ENCODE data around the gene MAPK1.
"Not testable (repeated sequence)": the region's sequence is repeated elsewhere in the genome, so short reads cannot be mapped to it uniquely, and the experiment has no call there.

The MAPK1 gene

DNA sequence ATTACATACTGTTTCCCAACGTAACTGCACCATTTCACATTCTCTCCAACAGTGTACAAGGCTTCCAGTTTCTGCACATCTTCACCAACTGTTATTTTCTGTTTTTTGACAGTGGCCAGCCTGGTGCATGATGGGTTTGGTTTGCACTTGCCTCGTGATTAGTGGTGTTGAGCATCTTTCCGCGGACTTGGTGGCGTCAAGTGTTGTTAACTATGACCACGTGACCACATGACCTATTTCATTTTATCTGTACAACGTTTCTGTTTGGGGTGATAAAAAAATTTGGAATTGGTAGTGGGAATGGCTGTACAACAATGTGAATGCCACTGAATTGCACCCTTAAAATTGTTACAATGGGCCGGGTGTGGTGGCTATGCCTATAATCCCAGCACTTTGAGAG lies 129.4 kb downstream of the MAPK1 start:
- no peak for DNase-seq (ENCODE audit: insufficient read length, low spot score)
- FAIRE-seq = no peak
- TF ChIP-seq POLR2A (IDR thresholded peaks at IDR 0.05; ENCODE audit: low read depth, low read length) = no peak

DNA sequence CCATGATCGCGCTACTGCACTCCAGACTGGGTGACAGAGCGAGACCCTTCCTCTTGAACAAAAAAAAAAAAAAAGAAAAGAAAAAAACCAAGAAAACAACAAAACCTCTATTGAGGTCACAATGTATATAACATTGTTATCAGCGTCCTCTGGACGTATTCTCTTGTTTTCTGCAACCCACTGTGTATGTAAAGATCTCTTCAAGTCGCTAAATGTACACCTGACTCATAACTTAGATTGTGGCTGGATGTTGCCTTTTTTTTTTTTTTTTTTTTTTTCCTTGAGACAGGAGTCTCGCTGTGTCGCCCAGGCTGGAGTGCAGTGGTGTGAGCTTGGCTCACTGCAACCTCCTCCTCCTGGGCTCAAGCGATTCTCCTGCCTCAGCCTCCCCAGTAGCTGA lies 130.5 kb downstream of the MAPK1 start:
- no peak for FAIRE-seq
- no peak for DNase-seq (ENCODE audit: insufficient read length, low spot score)
- no peak for TF ChIP-seq POLR2A (IDR thresholded peaks at IDR 0.05; ENCODE audit: low read depth, low read length)

DNA sequence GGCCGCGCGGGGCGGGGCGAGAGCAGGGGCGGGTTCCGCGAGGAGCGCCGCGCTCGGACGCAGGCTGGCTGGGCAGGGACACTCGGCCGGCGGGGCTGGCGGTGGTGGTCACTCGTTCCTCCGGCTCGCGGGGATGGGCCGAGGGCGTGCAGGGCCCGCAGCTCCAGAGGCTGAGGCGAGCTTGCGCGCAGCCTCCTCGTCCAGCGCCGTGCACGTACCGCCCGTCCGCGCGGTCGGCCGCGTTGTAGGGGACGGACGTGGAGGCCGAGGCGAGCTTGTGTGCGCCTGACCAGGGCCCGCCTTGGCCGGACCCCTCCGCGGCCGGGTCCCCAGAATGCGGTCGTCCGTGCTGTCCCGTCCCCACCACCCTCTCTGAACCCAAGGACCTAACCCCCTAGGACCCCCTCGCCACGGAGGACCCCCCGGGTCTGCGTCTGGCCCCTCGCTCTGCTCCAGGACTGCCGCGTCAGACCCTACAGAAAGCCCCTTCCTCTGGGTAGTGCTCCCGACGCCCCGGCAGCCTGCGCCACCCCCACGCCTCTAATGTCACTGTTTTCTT lies 131.3 kb downstream of the MAPK1 start:
- FAIRE-seq (no peak), DNase-seq (ENCODE audit: insufficient read length, low spot score) (no peak)
- TF ChIP-seq POLR2A (IDR thresholded peaks at IDR 0.05; ENCODE audit: low read depth, low read length) = no peak

DNA sequence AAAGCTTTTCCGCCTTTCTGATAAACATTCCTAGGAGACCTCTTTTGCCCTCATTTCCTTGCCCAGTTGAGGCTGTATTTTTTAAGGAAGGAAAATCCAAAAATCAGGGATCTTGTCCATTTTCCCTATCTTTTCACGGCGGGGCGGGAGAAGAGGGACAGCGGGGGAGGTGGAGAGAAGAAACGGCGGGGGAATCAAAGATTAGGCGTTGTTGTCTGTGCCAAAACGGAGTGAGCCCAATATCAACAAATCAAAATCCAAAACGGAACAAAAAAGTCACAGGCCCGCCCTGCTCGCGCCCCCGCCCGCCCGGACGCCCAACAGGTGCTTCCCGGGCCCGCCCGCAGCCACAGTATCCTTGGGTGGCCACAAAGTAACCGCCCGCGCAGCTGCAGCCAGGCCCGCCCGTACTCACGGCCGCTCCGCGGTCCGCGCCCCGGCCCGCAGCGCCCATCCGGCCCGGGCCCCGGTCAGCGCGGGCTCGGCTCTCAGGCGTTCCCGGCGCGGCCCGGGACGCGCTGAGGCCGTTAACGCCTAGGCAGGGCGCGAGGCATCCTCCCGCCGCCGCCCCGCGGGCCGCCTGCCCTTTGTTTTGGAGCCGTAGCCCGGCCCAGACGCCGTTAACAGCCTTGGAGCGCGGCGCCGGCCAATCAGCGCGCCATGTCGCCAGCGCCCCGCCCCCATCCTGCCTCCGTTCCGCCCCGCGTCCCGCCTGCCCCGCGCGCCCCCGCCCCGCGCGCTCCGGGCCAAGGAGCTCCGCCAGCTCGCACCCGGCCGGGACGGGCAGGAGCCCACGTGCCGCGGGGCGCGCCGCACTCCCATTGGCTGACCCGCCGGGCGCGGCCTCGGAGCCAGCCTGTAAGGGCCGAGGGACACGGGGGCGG lies 132.0 kb downstream of the MAPK1 start, which contains the start of gene YPEL1:
YPEL1 (minus strand) TSS at position 595 of the 884 bp plus-strand sequence. CDS start 25,050 bp downstream, outside the sequence.
- FAIRE-seq (no peak), DNase-seq (ENCODE audit: insufficient read length, low spot score) (peak; percentile 89)
- TF ChIP-seq POLR2A (IDR thresholded peaks at IDR 0.05; ENCODE audit: low read depth, low read length) = peak; percentile 33; the same call in 1 of the 2 replicates

DNA sequence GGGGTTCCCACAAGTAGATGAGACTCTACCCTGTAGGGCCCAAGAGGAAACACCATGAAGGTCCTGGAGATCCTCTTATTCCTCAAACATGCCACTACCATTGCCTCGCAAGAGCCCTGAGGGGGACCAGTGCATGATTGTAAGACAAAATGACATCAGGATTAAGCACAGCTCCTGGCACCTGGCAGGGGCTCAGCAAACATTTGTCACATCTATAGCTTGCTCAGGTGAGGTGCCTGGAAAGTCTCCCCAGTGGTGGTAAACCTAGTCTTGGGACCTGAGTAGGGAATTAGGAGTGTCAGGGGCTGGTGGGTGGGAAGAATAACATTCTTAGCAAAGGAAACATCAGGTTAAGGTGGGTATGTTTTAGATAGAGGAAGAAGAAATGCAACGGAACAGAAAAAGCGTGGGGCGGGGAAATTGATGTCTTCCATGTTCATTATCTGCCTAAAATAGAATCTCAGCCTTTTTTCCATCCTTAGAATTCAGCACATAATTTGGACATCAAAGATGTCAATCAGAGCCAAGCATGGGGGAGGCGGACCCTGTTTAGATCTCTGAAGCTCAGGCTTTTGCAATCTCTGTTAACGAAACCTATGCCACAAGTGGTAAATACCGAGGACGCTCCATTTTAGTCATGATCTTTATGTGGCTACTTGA lies 132.8 kb downstream of the MAPK1 start:
- no peak for FAIRE-seq
- TF ChIP-seq POLR2A (IDR thresholded peaks at IDR 0.05; ENCODE audit: low read depth, low read length) = no peak
- no peak for DNase-seq (ENCODE audit: insufficient read length, low spot score)

DNA sequence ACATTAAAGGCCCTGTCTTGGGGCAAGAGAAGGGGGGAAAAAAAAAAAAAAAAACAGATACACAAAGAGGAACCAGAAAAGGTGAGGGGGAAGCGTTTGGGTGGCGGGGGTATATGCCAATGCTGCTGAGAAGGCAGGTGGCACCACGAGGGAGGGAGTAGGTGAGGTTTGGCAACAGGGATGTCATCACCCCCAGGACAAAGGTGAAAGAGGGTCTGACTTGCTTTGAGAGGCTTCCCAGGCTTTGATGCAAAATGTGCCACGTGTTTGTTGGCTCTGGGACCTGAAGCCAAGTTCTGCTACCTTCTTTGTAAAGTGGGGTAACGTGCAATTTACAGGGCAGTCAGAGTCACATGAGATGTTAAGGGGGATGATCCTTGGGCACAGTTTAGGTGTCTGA lies 135.9 kb downstream of the MAPK1 start:
- no peak for TF ChIP-seq POLR2A (IDR thresholded peaks at IDR 0.05; ENCODE audit: low read depth, low read length)
- FAIRE-seq (no peak), DNase-seq (ENCODE audit: insufficient read length, low spot score) (no peak)

DNA sequence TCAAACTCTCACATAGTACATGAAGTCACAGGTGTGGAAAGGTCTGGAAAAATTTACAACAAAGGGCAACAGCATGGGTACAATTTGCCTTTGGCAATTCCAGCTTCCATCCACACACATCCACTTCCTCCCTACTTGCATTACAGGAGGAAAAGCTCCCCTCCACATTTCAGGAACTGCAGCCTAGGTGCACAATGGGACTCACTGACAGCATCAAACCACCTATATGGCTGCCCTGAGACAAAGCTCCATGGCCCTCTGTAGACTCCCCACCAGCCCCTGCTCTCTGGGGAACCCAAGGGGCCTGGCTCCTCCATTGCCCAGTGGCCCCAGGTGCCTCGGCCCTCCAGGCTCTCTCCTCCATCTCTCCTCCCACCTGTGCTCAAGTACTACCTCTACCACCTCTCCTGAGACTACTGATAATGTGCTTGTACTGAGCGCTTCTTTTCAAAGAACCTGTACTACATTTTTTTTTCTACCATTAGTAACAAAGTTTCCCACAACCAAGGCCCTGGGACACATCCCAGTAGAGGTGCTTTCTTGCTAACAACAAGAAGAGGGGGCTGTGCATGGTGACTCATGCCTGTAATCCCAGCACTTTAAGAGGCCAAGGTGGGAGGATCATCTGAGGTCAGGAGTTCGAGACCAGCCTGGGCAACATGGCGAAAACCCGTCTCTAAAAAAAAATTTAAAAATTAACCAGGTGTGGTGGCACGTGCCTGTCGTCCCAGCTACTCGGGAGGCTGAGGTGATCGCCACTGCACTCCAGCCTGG lies 136.7 kb downstream of the MAPK1 start:
- FAIRE-seq = no peak
- no peak for TF ChIP-seq POLR2A (IDR thresholded peaks at IDR 0.05; ENCODE audit: low read depth, low read length)

DNA sequence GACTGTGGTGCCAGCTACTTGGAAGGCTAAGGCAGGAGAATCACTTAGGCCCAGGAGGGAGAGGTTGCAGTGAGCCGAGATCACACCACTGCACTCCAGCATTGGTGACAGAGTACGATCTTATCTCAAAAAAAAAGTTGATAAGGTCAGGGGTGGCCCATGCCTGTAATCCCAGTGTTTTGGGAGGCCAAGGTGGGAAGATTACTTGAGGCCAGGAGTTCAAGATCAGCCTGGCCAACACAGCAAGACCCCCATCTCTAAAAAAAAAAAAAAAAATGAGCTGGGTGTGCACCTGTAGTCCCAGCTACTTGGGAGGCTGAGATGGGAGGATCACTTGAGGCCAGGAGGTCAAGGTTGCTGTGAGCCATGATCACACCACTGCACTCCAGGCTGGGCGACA lies 138.3 kb downstream of the MAPK1 start:
- not testable (repeated sequence) for FAIRE-seq; DNase-seq (ENCODE audit: insufficient read length, low spot score)

More for the DNA sequence above, 136.7 kb downstream of the MAPK1 start:
- no peak for DNase-seq (ENCODE audit: insufficient read length, low spot score)

DNA sequence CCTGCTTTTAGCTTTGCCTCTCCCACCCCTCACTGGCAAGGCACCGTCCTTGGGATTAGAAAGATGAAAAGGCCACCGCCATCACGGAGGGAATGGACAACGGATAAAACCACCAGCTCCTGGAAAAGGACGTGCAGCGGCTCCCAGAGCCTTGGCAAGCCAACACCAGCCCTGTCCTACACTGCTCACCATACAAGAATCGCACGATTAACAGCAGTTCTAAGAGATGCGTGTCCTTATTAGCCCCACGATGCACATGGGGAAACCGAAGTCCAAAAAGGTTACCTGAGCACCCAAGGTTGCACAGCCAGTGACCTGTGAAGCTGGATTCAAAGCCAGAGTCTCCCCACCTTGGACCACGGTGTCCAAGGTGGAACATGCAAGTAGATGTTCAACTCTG lies 139.2 kb downstream of the MAPK1 start:
- FAIRE-seq = no peak
- TF ChIP-seq POLR2A (IDR thresholded peaks at IDR 0.05; ENCODE audit: low read depth, low read length) = no peak
- no peak for DNase-seq (ENCODE audit: insufficient read length, low spot score)

DNA sequence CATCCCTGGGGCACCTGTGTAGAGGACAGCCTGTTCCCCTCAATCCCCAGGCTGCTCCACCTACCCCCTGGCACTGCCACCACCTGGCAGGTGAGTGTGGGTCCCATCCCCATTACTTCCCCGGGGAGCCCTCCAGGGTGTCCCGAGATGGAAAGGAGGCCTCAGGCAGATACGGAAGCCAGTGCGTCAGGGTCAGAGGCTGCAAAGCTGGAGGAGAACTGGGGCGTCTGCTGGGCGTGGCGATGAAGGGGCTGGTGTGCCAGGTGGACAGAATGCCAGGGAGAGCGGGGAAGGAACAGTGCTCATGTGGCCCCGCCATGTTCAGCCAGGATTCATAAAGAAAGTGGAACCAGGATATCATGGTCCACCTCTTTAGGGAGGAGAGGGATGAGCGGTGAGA lies 139.7 kb downstream of the MAPK1 start:
- DNase-seq (ENCODE audit: insufficient read length, low spot score) (no peak), FAIRE-seq (no peak)
- no peak for TF ChIP-seq POLR2A (IDR thresholded peaks at IDR 0.05; ENCODE audit: low read depth, low read length)

DNA sequence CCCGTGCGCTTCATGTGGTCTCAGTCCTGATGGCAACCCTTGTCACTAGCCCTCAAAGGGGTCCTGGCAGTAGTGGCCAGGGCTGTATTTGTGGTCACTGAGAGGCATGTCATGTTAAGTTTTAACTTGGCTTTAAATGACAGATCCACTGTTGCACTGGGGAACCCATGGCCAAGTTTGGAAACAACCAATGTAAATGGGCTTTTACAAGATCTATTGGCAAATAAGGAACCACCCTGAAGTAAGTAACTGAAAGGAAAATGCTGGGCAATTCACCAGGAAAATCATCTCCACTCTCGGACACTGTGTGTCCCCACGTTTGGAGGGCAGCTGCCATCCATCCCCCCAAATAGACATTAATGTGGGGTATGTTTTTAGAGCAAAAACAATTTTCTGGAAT lies 140.3 kb downstream of the MAPK1 start:
- no peak for FAIRE-seq
- TF ChIP-seq POLR2A (IDR thresholded peaks at IDR 0.05; ENCODE audit: low read depth, low read length) = no peak

DNA sequence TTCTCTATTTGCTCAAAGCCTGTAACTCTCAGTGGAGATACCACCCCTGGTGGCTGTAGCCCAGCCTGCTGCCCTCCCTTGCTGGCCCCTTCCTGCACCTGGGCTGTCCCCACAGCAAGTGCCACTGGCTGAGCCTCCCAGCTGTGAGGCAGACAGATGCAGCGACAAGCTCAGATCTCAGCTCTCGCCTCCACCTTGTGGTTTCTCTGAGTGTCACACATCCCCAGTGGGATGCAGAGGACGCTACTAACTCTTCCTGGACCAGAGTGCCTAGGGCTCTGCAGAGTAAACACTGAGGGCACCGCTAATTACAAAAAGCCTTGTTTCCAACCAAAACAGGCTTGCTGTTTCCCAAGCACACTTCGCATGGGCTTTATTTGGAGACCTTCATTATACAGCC lies 140.8 kb downstream of the MAPK1 start:
- TF ChIP-seq POLR2A (IDR thresholded peaks at IDR 0.05; ENCODE audit: low read depth, low read length) = no peak
- FAIRE-seq = no peak
- DNase-seq (ENCODE audit: insufficient read length, low spot score) = no peak

More for the DNA sequence above, 140.3 kb downstream of the MAPK1 start:
- no peak for DNase-seq (ENCODE audit: insufficient read length, low spot score)

DNA sequence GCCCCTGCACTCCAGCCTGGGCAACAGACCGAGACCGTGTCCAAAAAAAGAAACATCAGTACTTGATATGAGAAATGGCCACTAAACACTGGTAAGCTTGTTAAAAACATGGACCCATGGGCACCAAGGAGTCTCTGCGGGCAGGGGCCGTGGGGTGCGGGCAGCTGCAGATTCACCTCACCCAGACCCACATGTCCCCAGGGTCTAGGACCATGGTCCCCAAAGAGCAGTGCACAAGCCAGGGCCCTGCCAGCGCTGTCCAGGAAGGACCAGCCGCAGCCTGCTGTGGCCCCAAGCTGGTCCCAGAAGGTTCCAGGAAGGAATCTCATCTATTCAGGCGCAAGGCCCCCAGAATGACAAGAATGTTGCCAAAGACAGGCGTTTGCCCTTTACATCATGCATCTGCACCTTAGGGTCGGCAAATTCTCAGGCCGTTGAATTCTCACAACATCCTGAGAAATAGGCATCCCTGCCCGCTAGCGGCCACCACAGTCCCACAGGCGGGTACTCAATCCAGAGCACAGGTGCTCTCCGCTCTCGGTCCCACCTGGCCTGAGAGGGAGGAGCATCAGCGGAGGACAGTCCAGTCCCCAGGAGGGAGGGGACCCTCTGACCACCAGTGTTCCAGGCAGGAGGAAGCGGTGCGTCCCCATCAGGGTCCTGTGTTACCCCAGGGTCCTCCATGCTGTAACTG lies 141.3 kb downstream of the MAPK1 start:
- TF ChIP-seq POLR2A (IDR thresholded peaks at IDR 0.05; ENCODE audit: low read depth, low read length) = no peak
- FAIRE-seq = no peak
- DNase-seq (ENCODE audit: insufficient read length, low spot score) = no peak

DNA sequence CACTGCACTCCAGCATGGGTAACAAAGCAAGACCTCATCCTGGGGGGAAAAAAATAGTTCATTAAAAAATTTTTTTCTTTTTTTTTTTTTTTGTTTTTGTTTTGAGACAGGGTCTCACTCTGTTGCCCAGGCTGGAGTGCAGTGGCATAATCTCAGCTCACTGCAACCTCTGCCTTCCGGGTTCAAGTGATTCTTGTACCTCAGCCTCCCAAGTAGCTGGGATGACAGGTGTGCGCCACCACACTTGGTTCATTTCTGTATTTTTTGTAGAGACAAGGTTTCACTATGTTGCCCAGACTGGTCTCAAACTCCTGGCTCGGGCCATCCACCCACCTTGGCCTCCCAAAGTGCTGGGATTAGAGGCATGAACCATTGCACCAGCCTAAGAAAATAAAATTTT lies 142.9 kb downstream of the MAPK1 start:
- not testable (repeated sequence) for FAIRE-seq; DNase-seq (ENCODE audit: insufficient read length, low spot score)

DNA sequence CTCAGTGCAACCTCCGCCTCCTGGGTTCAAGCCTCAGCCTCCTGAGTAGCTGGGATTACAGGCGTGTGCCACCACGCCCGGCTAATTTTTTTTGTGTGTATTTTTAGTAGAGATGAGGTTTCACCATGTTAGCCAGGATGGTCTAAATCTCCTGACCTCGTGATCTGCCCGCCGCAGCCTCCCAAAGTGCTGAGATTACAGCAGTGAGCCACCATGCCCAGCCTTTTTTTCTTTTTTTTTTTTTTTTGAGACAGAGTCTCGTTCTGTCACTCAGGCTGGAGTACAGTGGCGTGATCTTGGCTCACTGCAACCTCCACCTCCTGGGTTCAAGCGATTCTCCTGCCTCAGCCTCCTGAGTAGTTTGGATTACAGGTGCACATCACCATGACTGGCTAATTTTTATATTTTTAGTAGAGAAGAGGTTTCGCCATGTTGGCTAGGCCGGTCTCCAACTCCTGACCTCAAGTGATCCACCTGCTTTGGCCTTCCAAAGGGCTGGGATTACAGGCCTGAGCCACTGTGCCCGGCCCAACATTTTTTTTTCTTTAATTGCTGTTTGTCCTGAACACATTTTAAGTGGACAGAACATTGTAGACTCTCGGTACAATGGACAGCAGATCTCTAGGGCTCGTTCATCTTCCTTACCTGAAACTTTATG lies 146.1 kb downstream of the MAPK1 start:
- FAIRE-seq; DNase-seq (ENCODE audit: insufficient read length, low spot score): not testable (repeated sequence)

DNA sequence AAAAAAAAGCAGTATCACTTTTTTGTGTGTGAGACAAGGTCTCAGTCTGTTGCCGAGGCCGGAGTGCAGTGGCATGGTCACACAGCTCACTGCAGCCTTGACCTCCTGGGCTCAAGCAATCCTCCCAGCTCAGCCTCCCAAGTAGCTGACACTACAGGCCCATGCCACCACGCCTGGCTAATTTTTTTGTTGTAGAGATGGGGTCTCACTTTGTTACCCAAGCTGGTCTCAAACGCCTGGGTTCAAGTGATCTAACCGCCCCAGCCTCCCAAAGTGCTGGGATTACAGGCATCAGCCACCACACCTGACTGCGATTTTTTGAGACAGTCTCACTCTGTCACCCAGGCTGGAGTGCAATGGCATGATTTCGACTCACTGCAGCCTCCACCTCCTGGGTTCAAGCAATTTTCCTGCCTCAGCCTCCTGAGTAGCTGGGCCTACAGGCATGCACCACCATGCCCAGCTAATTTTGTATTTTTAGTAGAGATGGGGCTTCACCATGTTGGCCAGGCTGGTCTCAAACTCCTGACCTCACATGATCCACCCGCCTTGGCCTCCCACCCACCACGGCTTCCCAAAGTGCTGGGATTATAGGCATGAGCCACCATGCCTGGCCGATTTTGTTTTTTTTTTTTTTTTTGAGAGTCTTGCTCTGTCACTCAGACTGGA lies 147.1 kb downstream of the MAPK1 start:
- not testable (repeated sequence) for FAIRE-seq; DNase-seq (ENCODE audit: insufficient read length, low spot score)

Measured in H54 (cell line).